SW480 (cell line): Measurements from ENCODE around the gene SCGB3A1.

Source experiments
- DNase-seq: peaks from one replicate; pipeline ENCODE4 v3.0.0-alpha.2; 2016; ENCODE audit warnings: low spot score

The SCGB3A1 gene

GRCh38 chr5:180604271-180604670 is 13.0 kb upstream of the SCGB3A1 start:
- DNase-seq: no peak

GRCh38 chr5:180603076-180603594 is 11.8 kb upstream of the SCGB3A1 start:
- DNase-seq: no peak

- DNase-seq: no peak
Measured at GRCh38 chr5:180602481-180603075, 11.3 kb upstream of the SCGB3A1 start.

GRCh38 chr5:180601591-180602480 is 10.5 kb upstream of the SCGB3A1 start:
- DNase-seq: no peak

GRCh38 chr5:180600554-180601041 is 9.3 kb upstream of the SCGB3A1 start:
- no peak for DNase-seq

- no peak for DNase-seq
Measured at GRCh38 chr5:180599981-180600553, 8.8 kb upstream of the SCGB3A1 start.

- no peak for DNase-seq
Measured at GRCh38 chr5:180599590-180599914, 8.3 kb upstream of the SCGB3A1 start.

GRCh38 chr5:180598797-180599589 is 7.7 kb upstream of the SCGB3A1 start:
- no peak for DNase-seq

- DNase-seq: no peak
Measured at GRCh38 chr5:180598316-180598701, 7.0 kb upstream of the SCGB3A1 start.

- peak; percentile 66 for DNase-seq
Measured at GRCh38 chr5:180596668-180597231, 5.5 kb upstream of the SCGB3A1 start.

GRCh38 chr5:180596115-180596667 is 4.9 kb upstream of the SCGB3A1 start:
- DNase-seq: peak; percentile 89

GRCh38 chr5:180595381-180596114 is 4.2 kb upstream of the SCGB3A1 start:
- no peak for DNase-seq

GRCh38 chr5:180595046-180595379 is 3.7 kb upstream of the SCGB3A1 start:
- DNase-seq: no peak

- no peak for DNase-seq
Measured at GRCh38 chr5:180594311-180595045, 3.2 kb upstream of the SCGB3A1 start.

- no peak for DNase-seq
Measured at GRCh38 chr5:180593446-180594206, 2.3 kb upstream of the SCGB3A1 start.

- DNase-seq: no peak
Measured at GRCh38 chr5:180592176-180592575, 877 bp upstream of the SCGB3A1 start.

GRCh38 chr5:180590543-180591310 is 572 bp downstream of the SCGB3A1 start:
- DNase-seq: no peak

- no peak for DNase-seq
Measured at GRCh38 chr5:180589771-180590542, 1.3 kb downstream of the SCGB3A1 start.
